Measurements from ENCODE around the gene TTC32. TPM values are rescaled to one million over a fixed set of nuclear protein-coding genes. Genes with fewer than 3 reads are reported as not detected.

Gene TTC32
- total and polyA plus RNA-seq, 2 donors from 2014 or later = 8.6 to 17.7 TPM

GRCh38 chr2:19897623-19898245 lies 4.0 kb downstream of the TTC32 start:
- Histone ChIP-seq H3K4me3 (ENCODE audit: low read length in 3 of 3) (no peak overlapping the region), H3K4me1 (ENCODE audit: control insufficient read depth in 2 of 3, insufficient read depth in 2 of 3, low read depth in 1 of 3, low read length in 3 of 3) (peaks cover 4 to 12% (median 11%) of the 10 kb centered on the region in 3 donors), H3K27ac (ENCODE audit: low read depth in 2 of 2, low read length in 2 of 2) (no peak overlapping the region), H3K27me3 (ENCODE audit: control insufficient read depth, insufficient read depth, low read length) (no peaks in the 10 kb centered on the region), H3K36me3 (ENCODE audit: control insufficient read depth in 2 of 3, insufficient read depth in 3 of 3, low read length in 3 of 3) (no peaks in the 10 kb centered on the region), H3K9me3 (ENCODE audit: control insufficient read depth in 2 of 3, insufficient read depth in 1 of 3, low read length in 3 of 3) (no peaks in the 10 kb centered on the region), H3K9ac (ENCODE audit: low read length in 3 of 3) (no peak overlapping the region)
- DNase-seq (no peak), FAIRE-seq (no peak)
- TF ChIP-seq CTCF (IDR thresholded peaks at IDR 0.05; ENCODE audit: borderline replicate concordance, extremely low read depth, insufficient read depth) = no peak
- intact Hi-C loops (cut with DNase I) = no loop called here

- no peak overlapping the region for H3K9ac ChIP-seq (ENCODE audit: low read length in 3 of 3)
- FAIRE-seq = no peak
- TF ChIP-seq CTCF (IDR thresholded peaks at IDR 0.05; ENCODE audit: borderline replicate concordance, extremely low read depth, insufficient read depth) = no peak
Measured at GRCh38 chr2:19895535-19895934, 6.2 kb downstream of the TTC32 start.

GRCh38 chr2:19894134-19894792 lies 7.5 kb downstream of the TTC32 start:
- Histone ChIP-seq H3K4me3 (ENCODE audit: low read length in 3 of 3) (no peak overlapping the region), H3K27me3 (ENCODE audit: control insufficient read depth, insufficient read depth, low read length) (no peaks in the 10 kb centered on the region), H3K4me1 (ENCODE audit: control insufficient read depth in 2 of 3, insufficient read depth in 2 of 3, low read depth in 1 of 3, low read length in 3 of 3) (peaks cover 0 to 3% (median 0%) of the 10 kb centered on the region in 3 donors), H3K36me3 (ENCODE audit: control insufficient read depth in 2 of 3, insufficient read depth in 3 of 3, low read length in 3 of 3) (no peaks in the 10 kb centered on the region), H3K9me3 (ENCODE audit: control insufficient read depth in 2 of 3, insufficient read depth in 1 of 3, low read length in 3 of 3) (no peaks in the 10 kb centered on the region), H3K27ac (ENCODE audit: low read depth in 2 of 2, low read length in 2 of 2) (no peak overlapping the region), H3K9ac (ENCODE audit: low read length in 3 of 3) (no peak overlapping the region)
- intact Hi-C loops (cut with DNase I) = no loop called here
- DNase-seq = no peak
- TF ChIP-seq CTCF (IDR thresholded peaks at IDR 0.05; ENCODE audit: borderline replicate concordance, extremely low read depth, insufficient read depth) = no peak
- no peak for FAIRE-seq

More at GRCh38 chr2:19895535-19895934, 6.2 kb downstream of the TTC32 start:
- no peak for DNase-seq
- Histone ChIP-seq H3K4me3 (ENCODE audit: low read length in 3 of 3) (no peak overlapping the region), H3K4me1 (ENCODE audit: control insufficient read depth in 2 of 3, insufficient read depth in 2 of 3, low read depth in 1 of 3, low read length in 3 of 3) (peaks cover 3 to 10% (median 8%) of the 10 kb centered on the region in 3 donors), H3K36me3 (ENCODE audit: control insufficient read depth in 2 of 3, insufficient read depth in 3 of 3, low read length in 3 of 3) (no peaks in the 10 kb centered on the region), H3K9me3 (ENCODE audit: control insufficient read depth in 2 of 3, insufficient read depth in 1 of 3, low read length in 3 of 3) (no peaks in the 10 kb centered on the region), H3K27me3 (ENCODE audit: control insufficient read depth, insufficient read depth, low read length) (no peaks in the 10 kb centered on the region), H3K27ac (ENCODE audit: low read depth in 2 of 2, low read length in 2 of 2) (no peak overlapping the region)
- intact Hi-C loops (cut with DNase I) = no loop called here

All from kidney (tissue), 14 donors.